Esophagus muscularis mucosa (tissue), 4 donors: ENCODE data around the gene FCER2.

Source experiments
- CTCF ChIP-seq, 3 experiments: fragments of 200-600 bp in 2 of 3; fragments of 450-650 bp in 1 of 3; sonication (generic) in 2 of 3; IDR thresholded peaks; one replicate each; pipeline ENCODE4 v1.5.1; 2017 to 2019; ENCODE audit warnings: antibody characterized with exemption in 3 of 3, mild to moderate bottlenecking in 2 of 3, moderate library complexity in 1 of 3
- EP300 ChIP-seq: sonication (generic); formaldehyde crosslinking; IDR thresholded peaks from one replicate; pipeline ENCODE4 v1.6.1; 2017; ENCODE audit warnings: antibody characterized with exemption
- POLR2A ChIP-seq: fragments of 450-650 bp; IDR thresholded peaks from one replicate; pipeline ENCODE4 v1.6.1; 2017; ENCODE audit warnings: antibody characterized with exemption, moderate library complexity, mild to moderate bottlenecking, low read depth

DNA sequence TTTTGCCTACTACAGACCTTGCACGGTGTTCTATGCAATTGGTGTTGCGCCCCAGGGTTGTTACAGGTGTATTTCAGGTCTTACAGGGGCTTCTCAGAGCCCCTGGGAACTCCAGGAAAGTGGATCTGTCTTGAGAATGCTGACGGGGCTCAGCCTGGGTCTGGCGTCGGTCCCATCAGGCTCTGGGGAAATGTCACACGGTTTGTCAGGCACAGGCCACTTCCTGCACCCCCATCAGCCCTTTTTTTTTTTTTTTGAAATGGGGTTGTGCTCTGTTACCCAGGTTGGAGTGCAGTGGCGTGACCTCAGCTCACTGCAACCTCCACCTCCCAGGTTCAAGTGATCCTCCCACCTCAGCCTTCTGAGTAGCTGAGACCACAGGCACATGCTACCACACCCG lies 16.7 kb upstream of the FCER2 start:
- TF ChIP-seq POLR2A (no peak), CTCF (IDR thresholded peaks at IDR 0.05) (no peak), EP300 (no peak)
